HG02884 (cell line): ENCODE measurements around the gene MSLN.

Experiments used
- ATAC-seq: cut with Tn5 transposase; IDR thresholded peaks from one replicate; pipeline ENCODE4 v1.9.1; 2021; ENCODE audit warnings: mild to moderate bottlenecking, moderate library complexity; ENCODE audit not compliant: unreplicated experiment

Gene MSLN

GRCh38 chr16:722835-723633 is 37.5 kb upstream of the MSLN start:
- no peak for ATAC-seq

GRCh38 chr16:723695-724094 is 36.8 kb upstream of the MSLN start:
- no peak for ATAC-seq

GRCh38 chr16:724188-725040 is 36.1 kb upstream of the MSLN start:
- ATAC-seq: no peak

GRCh38 chr16:725041-725376 is 35.5 kb upstream of the MSLN start:
- no peak for ATAC-seq

GRCh38 chr16:725463-726187 is 34.9 kb upstream of the MSLN start:
- ATAC-seq: no peak

GRCh38 chr16:726188-726437 is 34.4 kb upstream of the MSLN start:
- ATAC-seq: no peak

GRCh38 chr16:726438-727290 is 33.9 kb upstream of the MSLN start, which contains the start of the genes CCDC78 and HAGHL:
Gene CCDC78 (minus strand): TSS chr16:726443. CDS start chr16:726367, 76 bp downstream.
Gene HAGHL (plus strand): TSS chr16:727106. CDS start chr16:727510, 404 bp downstream.
- ATAC-seq: no peak

- no peak for ATAC-seq
These were observed 33.1 kb upstream of the MSLN start for GRCh38 chr16:727291-727977.

GRCh38 chr16:728131-728889 is 32.2 kb upstream of the MSLN start:
- ATAC-seq: no peak

GRCh38 chr16:728890-729744 is 31.4 kb upstream of the MSLN start:
- no peak for ATAC-seq

GRCh38 chr16:729768-730665 is 30.5 kb upstream of the MSLN start:
- ATAC-seq: no peak

- no peak for ATAC-seq
These were observed 29.6 kb upstream of the MSLN start for GRCh38 chr16:730666-731509.

- ATAC-seq: no peak
These were observed 28.2 kb upstream of the MSLN start for GRCh38 chr16:732332-732731.

GRCh38 chr16:732936-733335 is 27.6 kb upstream of the MSLN start:
- ATAC-seq: no peak

- ATAC-seq: no peak
These were observed 26.9 kb upstream of the MSLN start for GRCh38 chr16:733382-734207.
